HG02588 (cell line): Measurements from ENCODE around the gene ERO1B.
"Not testable (repeated sequence)": the region's sequence is repeated elsewhere in the genome, so short reads cannot be mapped to it uniquely, and the experiment has no call there.

Experiments used
- ATAC-seq: cut with Tn5 transposase; IDR thresholded peaks from one replicate; pipeline ENCODE4 v1.9.1; 2021; ENCODE audit warnings: mild to moderate bottlenecking, moderate library complexity; ENCODE audit not compliant: unreplicated experiment

Gene ERO1B

GRCh38 chr1:236281654-236282424 lies at the start of gene ERO1B:
TSS of gene ERO1B (minus strand) at chr1:236281958. CDS start at chr1:236281783, 175 bp downstream.
- ATAC-seq = peak; percentile 85

DNA sequence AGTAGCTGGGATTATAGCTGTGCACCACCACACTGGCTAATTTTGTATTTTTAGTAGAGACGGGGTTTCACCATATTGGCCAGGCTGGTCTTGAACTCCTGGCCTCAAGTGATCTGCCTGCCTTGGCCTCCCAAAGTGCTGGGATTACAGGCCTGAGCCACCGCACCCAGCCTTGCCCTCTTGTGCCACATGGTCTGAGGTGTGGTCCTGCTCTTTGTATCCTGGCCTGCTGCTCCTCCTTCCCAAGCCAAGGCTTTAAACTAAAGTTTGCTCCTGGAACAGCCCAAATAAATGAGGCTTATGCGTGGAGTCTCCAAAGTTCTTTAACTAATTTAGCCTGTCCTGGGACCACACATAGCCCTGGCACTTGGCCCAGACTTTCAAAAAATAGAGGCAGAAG lies 49.7 kb upstream of the ERO1B start:
- ATAC-seq = not testable (repeated sequence)

DNA sequence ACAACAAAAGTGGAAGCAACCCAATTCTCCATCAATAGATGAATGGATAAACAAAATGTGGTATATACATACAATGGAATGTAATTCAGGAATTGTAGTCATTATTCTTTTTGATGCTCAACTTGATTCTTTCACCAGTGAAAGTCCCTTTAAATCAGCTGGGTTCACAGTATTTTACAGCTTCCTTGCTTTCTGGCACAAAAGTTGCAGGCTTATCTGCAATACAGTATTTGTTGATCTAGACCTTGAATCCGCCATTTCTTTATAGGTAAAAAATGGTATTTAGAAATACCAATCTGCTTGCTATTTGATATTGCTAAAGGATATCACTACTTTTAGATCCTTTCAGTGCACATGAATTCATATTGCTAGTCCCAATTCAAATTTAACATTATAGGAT lies 44.7 kb upstream of the ERO1B start:
- ATAC-seq = no peak

GRCh38 chr1:236325567-236325966 lies 43.8 kb upstream of the ERO1B start:
- no peak for ATAC-seq

GRCh38 chr1:236323819-236324411 lies 42.2 kb upstream of the ERO1B start:
- no peak for ATAC-seq

GRCh38 chr1:236322566-236323409 lies 41.0 kb upstream of the ERO1B start:
- ATAC-seq = no peak

DNA sequence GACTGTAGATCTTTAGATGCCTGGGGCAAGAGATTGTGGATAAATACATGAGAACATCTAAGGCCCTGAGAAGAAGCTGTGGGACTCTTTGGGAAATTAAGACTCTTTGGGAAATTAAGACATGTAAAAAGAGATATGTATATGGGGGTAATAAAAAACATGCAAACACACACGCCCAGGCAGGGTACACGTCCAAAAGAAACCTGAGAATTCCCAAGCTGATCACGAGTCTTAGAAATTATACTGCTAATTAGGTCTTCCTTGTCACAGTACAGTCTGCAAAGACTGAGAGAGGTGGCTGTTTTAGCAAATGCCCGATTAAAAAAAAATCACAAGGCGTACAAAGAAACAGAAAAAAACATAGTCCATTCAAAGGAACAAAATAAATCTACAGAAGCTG lies 39.3 kb upstream of the ERO1B start:
- no peak for ATAC-seq

DNA sequence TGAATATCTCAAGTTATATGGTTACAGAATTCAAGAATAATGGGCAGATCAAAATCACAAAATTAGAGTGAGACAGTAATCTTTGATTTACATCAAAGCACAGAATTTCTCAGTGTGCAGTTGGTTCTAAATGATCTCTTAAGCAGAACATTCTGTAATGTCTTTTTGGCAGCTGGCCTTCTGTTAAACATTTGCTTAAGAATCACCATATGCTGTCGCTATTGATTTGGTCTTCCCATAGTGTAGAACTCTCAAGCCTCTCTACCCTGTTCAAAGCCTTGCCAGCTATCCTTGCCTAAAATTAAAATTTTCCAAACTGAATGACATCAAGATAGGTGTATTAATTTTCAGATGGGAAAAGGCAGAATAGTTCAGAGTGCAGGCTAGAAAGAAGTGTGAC lies 38.9 kb upstream of the ERO1B start:
- no peak for ATAC-seq

GRCh38 chr1:236320214-236320613 lies 38.5 kb upstream of the ERO1B start:
- ATAC-seq = no peak

- ATAC-seq = no peak
Measured at GRCh38 chr1:236316437-236316836, 34.7 kb upstream of the ERO1B start.

GRCh38 chr1:236315518-236315917 lies 33.8 kb upstream of the ERO1B start:
- no peak for ATAC-seq

DNA sequence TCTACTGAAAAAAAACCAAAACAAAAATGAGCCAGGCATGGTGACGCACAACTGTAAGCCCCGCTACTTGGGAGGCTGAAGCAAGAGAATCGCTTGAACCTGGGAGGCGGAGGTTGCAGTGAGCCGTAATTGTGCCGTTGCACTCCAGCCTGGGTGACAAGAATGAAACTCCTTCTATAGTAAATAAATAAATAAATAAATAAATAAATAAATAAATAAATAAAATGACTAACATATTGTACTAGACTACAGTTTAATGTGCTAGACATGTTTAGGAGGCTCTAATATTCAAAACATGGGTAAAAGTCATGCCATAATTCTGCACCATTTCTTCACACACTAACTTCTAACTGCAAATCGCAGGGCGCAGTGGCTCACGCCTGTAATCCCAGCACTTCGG lies 33.3 kb upstream of the ERO1B start:
- ATAC-seq = no peak

DNA sequence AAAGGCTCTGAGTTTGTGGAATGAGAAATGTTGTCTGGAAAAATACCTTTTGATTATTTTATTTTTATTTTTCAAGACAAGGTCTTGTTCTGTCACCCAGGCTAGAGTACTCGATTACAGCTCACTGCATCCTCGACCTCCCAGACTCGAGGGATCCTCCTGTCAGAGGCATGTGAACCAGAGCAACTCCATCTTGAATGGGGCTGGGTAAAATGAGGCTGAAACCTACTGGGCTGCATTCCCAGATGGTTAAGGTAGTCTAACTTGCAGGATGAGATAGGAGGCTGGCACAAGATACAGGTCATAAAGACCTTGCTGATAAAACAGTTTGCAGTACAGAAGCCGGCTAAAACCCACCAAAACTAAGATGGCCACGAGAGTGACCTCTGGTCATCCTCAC lies 32.3 kb upstream of the ERO1B start:
- ATAC-seq = not testable (repeated sequence)

DNA sequence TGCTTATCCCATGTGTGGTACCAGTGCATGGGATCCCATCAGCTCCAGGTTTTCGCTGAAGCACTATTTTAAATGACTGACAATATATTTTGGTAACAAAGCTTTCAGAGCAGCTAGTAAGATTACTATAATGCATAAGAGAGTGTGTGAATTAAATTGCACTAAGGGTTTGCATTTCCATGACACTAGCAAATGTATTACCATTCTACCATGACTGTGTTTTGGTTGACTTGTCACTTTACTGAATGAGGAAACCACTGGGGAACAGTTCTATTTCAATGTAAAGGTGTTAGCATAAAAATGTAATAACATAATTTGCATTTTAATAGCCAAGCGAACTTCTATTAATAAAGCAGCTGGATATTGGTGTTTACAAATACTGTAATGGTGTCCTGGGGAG lies 31.7 kb upstream of the ERO1B start:
- ATAC-seq = no peak

DNA sequence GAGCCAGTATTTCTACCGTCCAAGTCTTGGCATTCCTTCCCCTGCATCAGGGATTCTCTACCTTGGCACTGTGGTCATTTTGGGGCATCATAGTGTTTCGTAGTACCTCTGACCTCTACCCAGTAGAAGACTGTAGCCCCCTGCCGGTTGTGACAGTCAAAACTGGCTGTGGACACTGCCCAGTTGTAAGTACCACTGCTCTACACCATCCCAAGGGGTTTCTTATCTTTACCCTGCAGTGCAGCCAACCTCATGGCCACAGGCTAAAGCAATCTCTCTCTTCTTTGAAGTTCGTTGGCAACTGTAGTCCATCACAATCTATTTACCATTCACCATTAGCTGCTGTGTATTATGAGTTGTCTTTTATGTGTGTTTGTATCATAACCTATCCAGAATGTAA lies 29.3 kb upstream of the ERO1B start:
- ATAC-seq = no peak

DNA sequence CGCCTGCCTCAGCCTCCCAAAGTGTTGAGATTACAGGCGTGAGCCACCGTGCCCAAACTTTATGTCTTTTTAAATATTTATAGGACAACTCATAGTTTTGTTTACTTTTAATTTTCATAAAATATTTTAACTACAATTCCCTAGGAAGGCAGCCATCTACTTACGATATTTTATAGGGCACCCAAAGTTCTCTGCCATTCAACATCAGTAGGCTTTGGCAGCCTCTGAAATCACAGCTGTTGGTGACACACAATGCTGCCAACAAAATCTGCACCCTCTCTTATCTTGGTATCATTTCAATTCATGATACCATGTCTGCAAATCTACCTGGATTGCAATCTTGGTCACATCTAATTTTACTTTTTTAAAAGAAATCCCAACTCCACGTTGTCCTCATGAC lies 27.1 kb upstream of the ERO1B start:
- no peak for ATAC-seq

DNA sequence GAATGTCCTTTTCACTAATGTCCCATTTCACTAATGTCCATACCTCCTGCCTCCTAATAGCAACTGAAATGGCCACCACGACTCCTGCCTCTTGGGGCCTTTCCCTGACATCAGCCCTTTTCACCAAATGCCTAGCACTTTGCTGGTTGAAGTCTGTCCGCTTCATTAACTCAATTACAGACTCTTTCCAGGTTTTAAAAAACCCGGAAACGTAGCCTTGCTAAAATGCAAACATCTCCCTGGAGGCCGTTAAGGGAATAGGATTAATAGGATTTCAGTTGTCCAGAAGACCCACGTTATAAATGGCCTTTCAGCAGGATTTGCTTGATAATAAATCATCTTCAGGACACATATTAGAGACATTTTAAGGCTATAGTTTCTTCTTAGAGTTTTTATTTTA lies 25.7 kb upstream of the ERO1B start:
- ATAC-seq = no peak

DNA sequence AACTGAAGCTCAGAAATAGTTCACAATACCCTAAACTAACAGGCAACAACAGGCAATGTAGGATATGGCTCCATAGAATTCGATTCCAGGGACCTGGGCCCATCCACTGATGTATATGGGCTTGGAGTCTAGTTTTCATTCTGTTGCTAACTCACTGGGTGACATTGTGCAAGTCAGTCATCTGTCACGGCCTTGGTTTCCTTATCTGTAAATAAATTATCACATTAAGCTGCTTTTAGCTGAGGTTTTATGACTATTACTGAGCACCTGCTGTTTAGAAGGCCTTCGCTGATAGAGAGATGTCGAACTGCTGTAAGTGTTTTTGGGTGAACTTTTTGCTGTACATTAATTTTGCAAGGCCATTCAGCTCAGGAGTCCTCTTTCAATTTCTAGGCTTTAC lies 22.9 kb upstream of the ERO1B start:
- no peak for ATAC-seq

- peak; percentile 80 for ATAC-seq
Measured at GRCh38 chr1:236303675-236304074, 21.9 kb upstream of the ERO1B start.

DNA sequence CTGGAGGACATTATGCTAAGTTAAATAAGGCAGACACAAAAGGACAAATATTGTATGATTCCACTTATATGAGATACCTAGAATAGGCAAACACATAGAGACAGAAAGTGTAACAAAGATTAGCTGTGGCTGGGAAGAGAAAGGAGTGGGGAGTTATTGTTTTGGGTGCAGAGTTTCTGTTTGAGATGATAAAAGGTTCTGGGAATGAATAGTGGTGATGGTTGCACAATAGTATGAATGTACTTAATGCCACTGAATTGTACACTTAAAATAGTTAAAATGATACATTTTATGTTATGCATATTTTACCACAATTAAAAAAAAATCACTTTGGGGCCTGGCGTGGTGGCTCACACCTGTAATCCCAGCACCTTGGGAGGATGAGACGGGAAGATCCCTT lies 21.2 kb upstream of the ERO1B start:
- ATAC-seq = no peak

DNA sequence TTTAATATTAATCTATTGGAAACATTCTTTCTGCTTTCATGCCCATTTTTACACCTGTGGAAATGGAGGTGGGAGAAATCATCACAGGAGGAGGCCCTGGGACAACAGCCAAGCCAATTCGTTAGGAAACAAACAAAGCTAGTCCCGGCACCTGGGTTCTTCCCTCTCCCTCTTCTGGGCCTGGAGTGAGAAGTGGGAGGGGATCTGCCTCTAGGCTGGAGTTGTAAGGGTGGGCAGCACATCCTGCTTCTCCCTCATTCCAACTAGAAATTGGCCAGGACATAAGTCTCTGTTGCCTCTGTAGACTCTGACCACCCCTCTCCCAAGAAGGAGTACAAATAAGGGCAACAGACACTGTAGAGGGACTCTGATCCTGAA lies 20.2 kb upstream of the ERO1B start:
- no peak for ATAC-seq
